8988T (cell line): ENCODE measurements around the gene PTPRK.

Experiments used
- DNase-seq: peaks from one replicate; pipeline ENCODE4 v3.0.0; 2011

PTPRK gene

DNA sequence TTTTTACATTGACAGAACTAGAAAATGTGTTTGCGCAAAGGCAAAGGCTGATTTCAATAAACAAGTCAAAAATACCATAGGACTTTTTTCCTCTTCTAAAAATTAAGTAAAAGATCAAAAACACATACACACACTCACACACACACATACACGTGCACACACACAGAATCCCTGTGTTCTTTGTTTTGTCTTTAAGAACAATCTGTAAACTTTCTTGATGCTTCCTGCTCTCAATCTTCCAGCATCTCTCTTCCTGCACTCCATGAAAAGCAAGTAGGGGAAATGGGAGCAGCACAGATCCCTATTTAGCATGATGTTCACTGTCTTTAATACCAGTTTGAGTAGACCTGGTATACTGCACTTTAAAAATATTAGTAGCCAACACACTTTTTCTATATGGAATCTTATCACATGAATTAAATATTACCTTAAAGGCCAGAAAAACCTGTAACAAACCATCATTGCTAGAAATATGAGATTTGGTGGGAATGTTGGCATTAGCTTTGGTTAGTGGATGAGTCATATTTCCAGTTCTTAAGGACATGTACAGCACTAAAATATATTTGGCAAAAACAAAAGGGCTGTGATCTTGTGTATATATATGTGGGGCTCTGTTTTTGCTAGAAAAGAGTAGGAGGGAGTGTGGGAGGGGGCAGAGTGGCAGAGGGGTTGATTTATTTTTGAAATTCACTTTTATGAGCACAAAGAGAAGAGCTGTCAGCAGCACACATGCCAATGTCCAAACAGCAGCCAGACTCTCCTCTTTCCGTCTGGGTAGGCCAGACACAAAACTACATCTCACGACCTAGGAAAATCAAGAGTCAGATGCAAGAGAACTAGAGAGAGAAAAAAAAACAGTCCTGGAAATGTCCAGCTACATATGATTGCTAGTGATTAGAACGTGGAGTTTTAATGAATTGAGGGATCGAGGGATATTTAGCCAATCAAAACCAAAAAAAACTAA, 4.6 kb downstream of the PTPRK start:
- no peak for DNase-seq

DNA sequence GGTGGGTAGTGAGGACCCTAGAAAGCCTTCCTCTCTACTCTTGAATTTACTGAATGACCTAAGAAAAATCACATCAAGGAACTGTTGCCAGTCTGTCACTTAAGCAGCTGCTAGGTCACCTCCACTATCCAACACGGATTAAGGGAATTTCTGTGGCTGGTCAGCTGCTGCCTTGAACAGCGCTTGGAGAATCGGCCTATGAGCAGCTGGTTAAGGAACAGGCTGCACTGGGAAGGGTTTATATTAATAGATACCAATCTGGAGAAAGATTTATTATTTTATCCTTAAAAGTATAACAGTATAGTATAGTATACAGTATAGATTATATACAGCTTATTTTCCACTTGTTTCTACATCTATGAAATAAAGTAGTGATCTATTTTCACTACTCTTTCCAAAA, 6.5 kb downstream of the PTPRK start:
- DNase-seq = no peak

DNA sequence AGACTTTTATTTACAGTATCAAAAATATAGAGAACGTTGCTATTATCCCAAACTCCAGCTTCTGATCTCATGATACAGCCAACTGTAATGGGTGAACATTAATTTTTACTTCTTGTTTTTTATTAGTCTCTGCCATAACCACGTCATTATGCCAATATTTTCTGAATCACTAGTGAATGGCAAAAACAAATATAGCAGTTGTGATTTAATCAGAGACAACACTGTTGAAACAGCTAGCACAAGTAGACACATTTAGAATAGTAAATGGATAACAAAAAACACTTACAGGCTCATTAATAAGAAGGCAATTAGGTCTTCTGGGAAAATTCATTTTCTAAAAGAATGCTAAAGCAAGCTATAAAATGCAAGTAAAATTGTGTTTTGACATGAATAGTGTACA, 8.1 kb downstream of the PTPRK start:
- no peak for DNase-seq

DNA sequence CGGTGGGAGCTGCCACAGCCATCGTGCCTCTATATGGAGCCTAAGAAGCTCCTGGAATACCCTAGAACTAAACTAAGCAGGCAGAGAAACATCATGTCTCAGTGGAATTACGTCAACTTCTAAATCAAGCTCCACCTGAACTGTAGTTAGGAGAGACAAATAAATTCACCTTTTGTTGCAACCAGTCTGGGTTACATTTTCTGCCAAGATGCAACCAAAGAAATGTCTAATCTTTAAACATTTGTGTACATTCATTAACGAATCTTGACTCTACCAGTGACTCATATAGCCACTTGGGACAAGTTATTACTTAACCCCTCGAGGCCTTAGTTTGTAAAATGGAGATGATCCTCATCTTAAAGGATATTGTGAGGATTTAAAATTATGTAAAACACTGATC, 8.9 kb downstream of the PTPRK start:
- no peak for DNase-seq

DNA sequence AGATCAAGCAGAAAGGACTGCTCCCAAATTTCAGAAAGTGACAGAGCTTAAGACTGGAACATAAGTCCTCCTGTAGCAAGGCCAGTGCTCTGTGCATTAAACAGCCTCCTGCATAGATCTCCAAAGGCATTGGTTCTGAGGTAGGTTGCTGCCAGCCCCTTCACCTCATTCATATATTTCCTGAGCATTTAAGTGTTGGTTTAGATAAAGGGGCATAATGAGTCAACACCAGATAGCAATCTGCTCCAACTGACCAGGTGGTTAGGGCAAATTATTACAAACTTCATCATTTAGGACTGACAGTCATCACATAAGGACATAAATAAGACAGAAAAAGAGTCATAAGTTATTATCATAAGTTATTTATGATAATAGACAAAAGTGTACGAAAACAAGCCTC, 10.7 kb downstream of the PTPRK start:
- no peak for DNase-seq

DNA sequence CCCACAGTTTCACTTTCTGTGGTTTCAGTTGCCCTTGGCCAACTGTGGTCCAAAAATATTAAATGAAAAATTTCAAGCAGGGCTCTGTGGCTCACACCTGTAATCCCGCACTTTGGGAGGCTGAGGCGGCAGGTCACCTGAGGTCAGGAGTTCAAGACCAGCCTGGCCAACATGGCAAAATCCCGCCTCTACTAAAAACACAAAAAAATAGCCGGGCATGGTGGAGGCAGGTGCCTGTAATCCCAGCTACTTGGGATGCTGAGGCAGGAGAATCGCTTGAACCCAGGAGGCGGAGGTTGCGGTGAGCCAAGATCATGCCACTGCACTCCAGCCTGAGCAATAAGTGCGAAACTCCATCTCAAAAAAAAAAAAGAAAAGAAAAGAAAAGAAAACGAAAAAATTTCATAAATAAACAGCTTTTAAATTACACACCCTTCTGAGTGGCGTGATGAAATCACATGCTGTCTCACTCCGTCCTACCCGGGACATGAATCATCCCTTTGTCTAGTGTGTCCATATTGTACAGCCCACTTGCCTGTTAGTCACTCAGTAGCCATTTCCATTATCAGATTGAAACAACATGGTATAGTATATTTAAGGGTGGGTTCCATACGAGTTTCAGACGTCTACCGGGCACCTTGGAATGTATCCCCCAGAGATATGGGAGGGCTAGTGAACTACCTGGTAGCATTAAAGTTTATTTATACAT, 11.7 kb downstream of the PTPRK start:
- peak; percentile 20 for DNase-seq

DNA sequence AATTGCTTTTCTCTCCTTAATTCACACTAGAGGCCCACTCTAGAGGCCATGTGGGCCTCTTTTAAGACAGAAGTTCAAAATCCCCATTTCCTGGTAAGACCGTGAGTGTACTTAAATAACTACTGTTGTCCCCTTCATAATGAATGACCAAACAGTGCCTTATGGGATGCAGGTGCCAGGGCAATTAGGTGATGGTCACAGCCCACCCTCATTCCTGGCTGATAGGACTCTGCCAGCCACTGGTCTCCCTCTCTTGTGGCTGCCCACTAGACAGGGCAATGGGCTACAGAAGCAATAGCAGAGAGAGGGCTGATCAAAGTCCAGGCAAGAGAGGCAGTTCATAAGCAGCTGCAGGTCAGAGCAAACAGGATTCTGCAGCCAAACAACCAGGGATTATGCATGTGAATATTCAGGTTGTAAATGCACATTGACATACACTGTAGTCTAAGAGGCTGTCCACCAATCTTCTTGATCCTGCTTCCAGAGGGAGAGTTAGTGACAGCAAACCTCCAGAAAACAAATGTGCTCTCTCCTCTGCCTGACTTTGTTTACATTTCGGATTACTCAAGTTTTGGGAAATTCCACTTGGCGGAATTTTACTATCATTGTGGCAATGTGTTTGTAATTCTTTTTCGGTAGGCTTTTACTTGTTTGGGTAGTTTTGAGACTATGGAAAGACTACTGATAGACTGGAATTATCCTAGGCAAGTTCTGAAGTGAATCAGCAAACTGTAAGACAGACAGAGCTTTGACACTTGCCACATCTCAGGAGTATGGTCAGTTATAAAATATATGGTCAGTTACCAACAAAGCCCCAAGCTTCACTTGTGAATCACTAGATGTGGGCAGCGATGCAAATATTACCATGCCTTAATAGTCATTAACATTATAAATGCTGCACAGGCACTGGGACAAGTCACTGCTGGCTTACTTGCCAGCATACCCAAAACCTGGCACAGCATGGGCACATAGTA, 12.8 kb downstream of the PTPRK start:
- DNase-seq = no peak

DNA sequence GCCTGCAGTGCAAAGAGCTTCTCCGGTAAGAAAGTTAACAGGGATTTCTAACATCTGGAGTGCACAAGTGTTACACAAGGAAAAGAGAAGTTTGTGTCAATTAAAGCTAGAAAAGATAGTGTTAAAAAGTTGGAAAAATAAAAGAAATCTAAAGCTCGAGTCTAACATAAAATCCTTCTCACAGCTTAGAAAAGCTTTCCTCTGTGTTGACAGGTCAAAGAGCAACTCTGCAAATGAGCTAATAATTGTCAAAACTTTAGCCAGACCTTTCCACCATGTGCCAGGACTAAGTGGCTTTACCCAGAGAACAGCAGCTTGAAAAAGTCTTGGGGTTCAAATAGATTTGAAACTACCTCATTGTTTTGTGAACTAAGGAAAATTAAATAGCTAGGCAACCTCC, 14.8 kb downstream of the PTPRK start:
- DNase-seq = no peak

DNA sequence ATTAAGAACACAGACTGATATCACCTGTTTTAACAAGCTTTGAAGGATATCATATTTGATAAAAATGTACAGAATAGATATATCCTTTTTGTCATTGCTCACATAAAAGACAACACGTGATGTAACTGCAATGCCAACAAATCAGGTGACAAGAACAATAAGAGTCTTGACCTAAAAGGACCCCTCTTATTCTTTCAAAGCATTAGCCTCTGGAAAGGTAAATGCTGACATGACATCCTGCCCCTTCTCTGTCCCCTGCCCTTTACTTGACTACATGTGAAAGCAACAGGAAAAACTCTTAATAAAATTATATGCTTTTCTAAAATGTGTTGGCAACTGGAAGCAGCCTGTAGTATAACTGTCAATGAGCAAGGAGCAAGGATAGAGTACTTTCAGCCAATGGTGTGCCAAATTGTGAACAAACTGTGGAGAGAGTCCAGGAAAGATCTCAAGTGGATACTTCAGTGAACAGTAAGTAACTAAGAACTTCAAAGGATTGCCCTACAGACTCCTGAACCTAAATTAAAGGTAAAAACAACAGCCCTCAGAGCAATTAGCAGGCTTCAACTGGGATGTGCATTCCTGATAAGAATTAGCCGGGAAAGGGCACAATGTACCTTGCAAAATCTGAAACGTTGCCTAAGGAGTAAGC, 16.3 kb downstream of the PTPRK start:
- no peak for DNase-seq

DNA sequence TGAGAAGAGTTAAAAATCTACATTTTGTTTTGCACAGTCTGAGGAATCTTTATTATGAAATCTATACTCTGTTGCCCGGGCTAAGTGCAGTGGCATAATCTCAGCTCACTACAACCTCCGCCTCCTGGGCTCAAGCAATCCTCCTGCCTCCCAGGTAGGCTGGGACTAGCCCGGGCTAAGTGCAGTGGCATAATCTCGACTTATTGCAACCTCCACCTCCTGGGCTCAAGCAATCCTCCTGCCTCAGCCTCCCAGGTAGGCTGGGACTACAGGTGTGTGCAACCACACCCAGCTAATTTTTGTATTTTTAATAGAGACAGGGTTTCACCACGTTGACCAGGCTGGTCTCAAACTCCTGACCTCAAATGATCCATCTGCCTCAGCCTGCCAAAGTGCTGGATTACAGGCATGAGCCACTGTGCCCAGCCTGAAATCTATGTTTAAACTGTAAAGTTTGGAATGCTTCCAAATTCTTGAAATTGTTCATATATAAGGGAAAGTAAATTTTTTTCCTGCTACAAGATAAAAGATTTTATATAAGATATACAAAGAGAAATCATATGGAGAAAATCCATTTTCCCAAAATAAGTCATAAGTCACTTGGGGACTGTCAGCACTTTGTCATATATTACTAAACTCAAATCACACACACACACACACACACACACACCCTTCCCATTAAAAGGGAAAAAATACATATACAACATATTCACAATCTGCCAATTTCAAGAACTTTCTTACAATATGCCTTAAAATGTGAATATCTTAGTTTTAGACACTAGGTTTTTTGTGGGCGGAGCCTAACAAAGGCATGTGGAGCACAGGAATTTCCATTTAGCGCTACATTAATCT, 19.4 kb downstream of the PTPRK start:
- DNase-seq = no peak

DNA sequence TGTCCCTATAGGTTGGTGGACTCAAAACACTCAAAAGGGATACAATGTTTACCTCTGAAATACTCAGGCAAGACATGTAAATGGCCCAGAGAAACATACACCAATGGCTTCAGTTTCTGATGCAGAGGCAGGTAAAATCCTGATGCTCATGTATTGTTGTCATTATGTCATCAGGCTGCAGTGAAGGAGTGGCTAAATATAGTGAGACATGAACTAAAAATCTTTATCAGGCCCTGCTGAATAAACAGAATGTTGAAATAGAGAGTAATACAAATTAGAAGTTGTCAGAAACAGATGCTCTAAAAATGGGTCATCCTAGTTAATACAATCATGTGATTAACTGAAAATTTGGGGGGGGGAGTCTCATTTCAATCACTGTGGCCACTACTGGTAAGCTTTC, 20.4 kb downstream of the PTPRK start:
- DNase-seq = no peak

DNA sequence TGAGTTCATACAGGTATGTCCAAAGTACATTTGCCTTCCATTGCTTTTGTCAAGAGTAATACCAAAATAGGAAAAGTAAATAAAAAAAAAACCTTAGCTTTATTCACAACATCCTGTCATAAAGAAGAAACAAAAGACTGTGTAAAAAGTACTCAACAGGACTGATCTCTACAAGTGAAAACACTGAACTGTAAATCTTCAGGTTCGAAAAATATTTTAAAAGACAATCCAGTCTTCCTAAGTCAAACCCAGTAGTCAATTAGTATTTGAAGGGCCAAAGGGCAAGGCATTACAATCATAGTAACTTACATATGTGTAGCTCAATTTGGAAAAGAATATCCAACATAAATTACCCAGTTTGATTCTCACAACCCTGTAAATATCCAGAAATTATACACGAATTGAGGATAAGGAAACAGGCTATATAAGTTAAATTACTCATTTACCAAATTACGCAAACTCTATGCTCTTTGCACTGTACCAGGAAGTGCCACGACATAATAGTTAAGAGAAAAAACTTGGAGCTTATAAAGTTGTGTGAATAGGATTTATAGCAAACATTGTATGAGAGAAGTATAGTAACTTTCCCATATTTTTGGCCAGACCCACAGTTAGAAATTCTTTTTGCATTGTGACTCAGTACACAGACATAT, 21.2 kb downstream of the PTPRK start:
- no peak for DNase-seq

DNA sequence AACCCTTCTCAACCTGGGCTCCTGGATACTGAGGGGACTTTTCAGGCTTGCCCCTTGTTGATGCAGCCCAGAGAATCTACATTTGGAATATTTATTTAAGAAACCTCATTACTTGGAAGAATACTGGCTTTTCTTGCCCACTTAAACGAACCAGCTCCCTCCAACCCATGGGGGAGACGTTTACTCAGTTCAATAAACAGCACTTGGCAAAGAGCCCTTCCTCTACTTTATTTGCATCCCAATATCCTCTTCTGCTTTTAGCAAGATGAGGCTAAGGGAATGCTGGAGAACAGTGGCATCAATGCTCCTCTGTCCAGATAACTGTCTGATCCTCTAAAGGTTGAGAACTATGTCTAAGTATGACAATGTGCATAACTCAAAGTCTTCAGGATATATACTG, 22.2 kb downstream of the PTPRK start:
- no peak for DNase-seq

DNA sequence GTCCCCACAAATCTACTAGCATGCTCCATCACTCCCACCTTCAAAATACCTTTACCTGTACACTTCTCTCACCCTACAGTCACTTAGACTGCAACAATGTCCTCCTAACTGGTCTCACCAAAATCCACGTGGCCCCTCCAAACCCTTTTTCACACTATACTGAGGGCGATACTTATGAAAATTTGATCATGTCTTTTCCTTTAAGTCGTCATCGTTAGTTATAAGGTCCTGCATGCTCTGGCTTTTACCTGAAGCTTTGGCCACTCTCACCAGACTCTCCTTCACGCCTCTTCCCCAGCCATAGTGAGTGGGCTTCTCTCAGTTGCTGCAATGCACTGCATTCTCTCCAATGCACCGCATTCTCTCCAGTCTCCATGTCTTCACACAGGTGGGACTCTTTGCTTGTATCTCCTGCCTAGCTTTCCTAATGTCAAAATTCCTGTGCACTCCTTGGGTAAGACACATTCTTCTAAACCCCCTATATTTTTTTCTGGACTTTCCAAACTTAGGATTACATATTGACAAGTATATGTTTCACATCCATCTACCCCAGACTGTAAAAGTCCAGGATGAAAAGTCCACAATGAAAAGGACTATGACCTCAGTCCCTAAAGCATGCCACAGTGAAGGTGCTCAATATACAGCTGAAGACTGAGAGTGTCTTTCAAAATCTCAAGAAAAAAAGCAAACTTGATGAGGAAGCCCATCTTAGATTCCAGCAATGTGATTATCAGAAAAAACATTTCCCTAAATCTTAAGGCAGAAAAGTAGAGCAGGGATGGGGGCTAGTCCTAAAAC, 24.7 kb downstream of the PTPRK start:
- no peak for DNase-seq

DNA sequence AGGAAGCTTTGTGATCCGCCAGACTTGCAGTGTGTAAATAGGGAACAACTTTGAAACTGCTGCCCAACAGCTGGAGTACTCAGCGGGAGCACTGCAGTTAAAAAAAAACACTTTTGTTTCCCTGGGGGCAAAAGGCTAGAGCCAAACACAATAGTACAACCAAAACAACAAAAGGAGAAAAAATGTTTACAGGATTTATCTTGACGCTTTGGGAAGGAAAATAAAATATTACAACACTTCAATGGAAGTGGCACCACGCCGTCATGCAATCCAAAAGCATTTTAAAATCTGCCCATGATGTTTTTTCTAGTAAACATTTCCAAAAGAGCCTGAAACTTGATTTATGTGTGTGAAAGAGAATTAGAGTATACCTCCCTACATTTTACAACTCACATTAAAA, 26.0 kb downstream of the PTPRK start:
- DNase-seq = no peak

DNA sequence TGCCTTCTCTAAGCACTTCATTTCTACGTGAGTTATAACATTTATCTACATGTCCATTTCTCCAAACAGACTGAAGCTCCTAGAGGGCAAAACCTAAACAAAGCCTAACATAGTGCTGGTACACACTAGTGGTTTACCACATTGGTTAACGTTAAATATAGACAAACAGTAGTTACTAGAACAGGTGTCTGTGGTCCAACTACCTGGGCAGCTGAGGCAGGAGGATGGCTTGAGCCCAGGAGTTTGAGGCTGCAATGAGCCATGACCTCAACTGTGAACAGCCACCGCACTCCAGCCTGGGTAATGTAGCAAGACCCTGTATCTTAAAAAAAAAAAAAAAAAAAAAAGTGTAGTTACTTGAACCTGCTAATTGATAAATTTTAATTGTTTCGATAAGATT, 26.5 kb downstream of the PTPRK start:
- no peak for DNase-seq

DNA sequence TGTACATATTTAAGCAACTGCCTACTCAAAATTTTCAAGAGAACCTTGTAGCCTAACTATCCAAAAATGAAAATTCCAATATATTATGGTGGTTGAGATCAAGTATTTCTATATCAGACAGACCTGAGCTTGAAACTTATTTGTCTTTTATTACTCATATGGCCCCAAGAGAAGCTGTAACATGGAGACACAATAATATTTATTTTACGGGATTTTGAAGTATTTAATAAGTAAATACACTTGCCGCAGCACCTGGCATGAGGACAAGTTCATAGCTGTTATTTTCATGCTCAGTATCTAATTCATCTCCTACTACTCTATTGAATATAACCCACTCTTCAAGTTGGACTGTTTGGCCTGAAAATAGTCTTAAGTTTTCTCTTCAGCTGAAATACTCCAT, 28.0 kb downstream of the PTPRK start:
- DNase-seq = no peak

DNA sequence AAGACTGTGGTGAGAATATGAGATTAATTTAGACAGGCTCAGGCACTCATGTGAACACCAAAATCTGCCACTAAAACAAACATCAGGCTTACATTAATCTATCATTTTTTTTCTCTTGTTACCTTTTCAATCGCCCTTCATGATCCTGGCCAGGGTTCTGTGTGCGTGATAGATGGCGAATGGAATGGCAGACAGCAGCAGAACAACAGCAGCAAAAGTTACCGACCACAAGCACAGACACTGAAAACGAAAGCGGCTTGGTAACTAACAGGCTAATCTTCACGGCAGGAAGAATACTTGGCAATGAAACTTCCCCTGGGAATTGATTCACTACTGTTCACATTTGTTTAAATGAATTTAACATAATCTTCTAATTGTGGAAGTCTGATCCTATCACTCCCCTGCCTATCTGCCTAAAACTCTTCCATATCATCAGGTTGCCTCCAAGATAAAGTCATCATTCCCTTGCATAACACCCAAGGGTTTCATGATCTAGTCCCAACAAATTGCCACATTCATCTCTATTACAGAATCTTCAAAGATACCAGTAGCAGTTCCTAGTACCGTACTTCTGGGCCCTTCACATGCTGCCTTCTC, 28.7 kb downstream of the PTPRK start:
- no peak for DNase-seq

DNA sequence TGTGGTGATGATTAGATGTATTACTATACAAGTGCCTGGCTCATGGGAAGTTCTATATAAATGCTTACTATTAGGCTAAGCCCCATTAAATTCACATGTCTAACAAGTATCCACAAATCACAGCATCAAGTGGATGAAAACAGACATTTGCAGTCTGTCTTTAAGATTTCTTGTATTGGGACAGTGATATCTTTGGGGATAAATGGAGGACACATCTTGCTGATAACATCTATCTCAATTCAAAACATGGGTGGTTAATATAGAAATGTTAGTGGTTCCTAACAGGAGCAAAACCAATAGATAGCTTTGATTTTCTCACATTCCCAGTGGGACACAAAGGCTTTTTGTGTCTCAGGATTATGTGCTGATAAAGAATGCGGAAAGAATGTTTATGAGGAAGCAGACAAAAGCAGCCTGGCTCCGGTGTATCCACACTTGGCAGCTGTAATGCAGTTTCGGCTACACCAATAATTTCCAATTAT, 29.3 kb downstream of the PTPRK start:
- DNase-seq = no peak

DNA sequence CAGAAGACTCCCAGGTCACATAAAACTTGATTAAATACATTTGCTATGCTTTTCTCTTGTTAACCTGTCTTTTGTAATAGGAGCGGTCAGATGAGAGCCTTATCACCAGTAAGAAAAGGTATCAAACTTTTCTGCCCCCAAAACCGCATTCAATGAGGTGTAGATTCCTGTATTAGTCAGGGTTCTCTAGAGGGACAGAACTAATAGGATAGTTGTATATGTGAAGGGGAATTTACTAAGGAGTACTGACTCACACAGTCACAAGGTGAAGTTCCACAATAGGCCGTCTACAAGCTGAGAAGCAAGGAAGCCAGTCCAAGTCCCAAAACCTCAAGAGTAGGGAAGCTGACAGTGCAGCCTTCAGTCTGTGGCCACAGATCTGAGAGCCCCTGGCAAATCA, 32.7 kb downstream of the PTPRK start:
- no peak for DNase-seq
